SK-N-SH (cell line): ENCODE data around the gene GDE1. TPM values are rescaled to one million over a fixed set of nuclear protein-coding genes. Genes with fewer than 3 reads are reported as not detected.

ENCODE experiments used
- CTCF ChIA-PET: fragments of 300-600, 350-600 bp; formaldehyde crosslinking; extraction: SDS; loops from one replicate; lab custom pipeline; 2021; lab: Yijun Ruan, JAX
- POLR2A ChIA-PET: fragments of 350-600 bp; sonication (Branson Sonifier 250); formaldehyde crosslinking; extraction: SDS; loops from one replicate; lab custom pipeline; 2020; ENCODE audit warnings: antibody characterized with exemption, inconsistent platforms; lab: Yijun Ruan, JAX
- DNase-seq: peaks from one replicate; pipeline ENCODE4 v3.0.0; 2012
- H2AFZ ChIP-seq: fragments of 200-600 bp; sonication (generic); 2 replicates; pipeline ENCODE4 v1.8.1; 2016; ENCODE audit warnings: antibody characterized with exemption, mild to moderate bottlenecking, low read depth
- H3F3A ChIP-seq: fragments of 200-600 bp; sonication (generic); replicated peaks from 2 replicates; pipeline ENCODE3; 2016; ENCODE audit warnings: antibody characterized with exemption, mild to moderate bottlenecking; ENCODE audit not compliant: insufficient read depth
- H3K27ac ChIP-seq, 2 experiments: fragments of 200-500 bp in 1 of 2; fragments of 200-600 bp in 1 of 2; sonication (Bioruptor generic) in 1 of 2; sonication (generic), shearing (Covaris generic) in 1 of 2; 2 replicates each; pipeline versions ENCODE4 v1.5.1 to v1.6.1; 2014 to 2016; ENCODE audit warnings: low read depth in 2 of 2, inconsistent platforms in 1 of 2, low read length in 1 of 2, mild to moderate bottlenecking in 1 of 2, mixed read lengths in 1 of 2
- H3K27me3 ChIP-seq: fragments of 200-600 bp; sonication (generic), shearing (Covaris generic); 2 replicates; pipeline ENCODE4 v1.6.1; 2016; ENCODE audit warnings: mixed run types; ENCODE audit not compliant: insufficient read depth
- H3K36me3 ChIP-seq, 2 experiments: fragments of 200-500 bp in 1 of 2; fragments of 200-600 bp in 1 of 2; sonication (Bioruptor generic) in 1 of 2; sonication (generic) in 1 of 2; replicated peaks in 1 of 2; 2 replicates each; pipeline versions ENCODE3 to v1.5.1; 2014 to 2016; ENCODE audit warnings: low read length in 1 of 2, mild to moderate bottlenecking in 1 of 2; ENCODE audit not compliant: insufficient read depth in 2 of 2, control insufficient read depth in 1 of 2
- H3K4me1 ChIP-seq, 2 experiments: fragments of 200-500 bp in 1 of 2; fragments of 200-600 bp in 1 of 2; sonication (Bioruptor generic) in 1 of 2; sonication (generic), shearing (Covaris generic) in 1 of 2; 2 replicates each; pipeline versions ENCODE4 v1.5.1 to v1.6.1; 2014 to 2016; ENCODE audit warnings: low read depth in 1 of 2, low read length in 1 of 2, mixed run types in 1 of 2; ENCODE audit not compliant: insufficient read depth in 2 of 2, control insufficient read depth in 1 of 2
- H3K4me2 ChIP-seq: fragments of 200-600 bp; sonication (generic), shearing (Covaris generic); 2 replicates; pipeline ENCODE4 v1.6.1; 2017; ENCODE audit warnings: mixed run types
- H3K4me3 ChIP-seq, 2 experiments: fragments of 200-500 bp in 1 of 2; fragments of 200-600 bp in 1 of 2; sonication (Bioruptor generic) in 1 of 2; sonication (generic), shearing (Covaris generic) in 1 of 2; 2 replicates each; pipeline versions ENCODE4 v1.5.1 to v1.8.1; 2014 to 2016; ENCODE audit warnings: low read depth in 2 of 2, inconsistent platforms in 1 of 2, low read length in 1 of 2, mild to moderate bottlenecking in 1 of 2, mixed read lengths in 1 of 2, moderate library complexity in 1 of 2
- H3K79me2 ChIP-seq: fragments of 200-600 bp; sonication (generic); 2 replicates; pipeline ENCODE4 v1.8.1; 2017; ENCODE audit warnings: mild to moderate bottlenecking; ENCODE audit not compliant: insufficient read depth
- H3K9ac ChIP-seq: fragments of 200-600 bp; sonication (generic); 2 replicates; pipeline ENCODE4 v1.6.1; 2017; ENCODE audit warnings: mixed run types
- H3K9me2 ChIP-seq: fragments of 200-600 bp; sonication (generic); 2 replicates; pipeline ENCODE4 v1.6.1; 2017; ENCODE audit warnings: mixed run types
- H3K9me3 ChIP-seq: fragments of 200-600 bp; sonication (generic); 2 replicates; pipeline ENCODE4 v1.6.1; 2017; ENCODE audit warnings: mixed run types, mild to moderate bottlenecking, moderate library complexity
- H4K20me1 ChIP-seq: fragments of 200-600 bp; sonication (generic); 2 replicates; pipeline ENCODE4 v1.6.1; 2017; ENCODE audit warnings: mild to moderate bottlenecking, mixed run types; ENCODE audit not compliant: insufficient read depth
- CHD2 ChIP-seq: fragments of 150-350 bp; IDR thresholded peaks from 2 replicates; pipeline ENCODE4 v1.6.1; 2018; ENCODE audit warnings: low read length; ENCODE audit not compliant: partially characterized antibody
- CTCF ChIP-seq: fragments of 200-600 bp; sonication (generic); IDR thresholded peaks from 2 replicates; pipeline ENCODE4 v1.6.1; 2017; ENCODE audit warnings: antibody characterized with exemption, mild to moderate bottlenecking, moderate library complexity
- ELF1 ChIP-seq: IDR thresholded peaks from 2 replicates; pipeline ENCODE4 v1.4.0; 2012
- EP300 ChIP-seq, 2 experiments: IDR thresholded peaks; 2 replicates each; pipeline versions ENCODE4 v1.4.0 to v1.6.1; 2012; ENCODE audit warnings: borderline replicate concordance in 1 of 2, low read depth in 1 of 2, low read length in 1 of 2
- EZH2phosphoT487 ChIP-seq: fragments of 200-600 bp; sonication (generic); IDR thresholded peaks from 2 replicates; pipeline ENCODE4 v1.6.1; 2017; ENCODE audit warnings: low read depth, mixed run types, mild to moderate bottlenecking, antibody characterized with exemption, moderate library complexity, borderline replicate concordance
- FOXM1 ChIP-seq: IDR thresholded peaks from 2 replicates; pipeline ENCODE4 v1.4.0; 2012; ENCODE audit warnings: low read depth, mild to moderate bottlenecking
- GATA2 ChIP-seq: sonication (generic); formaldehyde crosslinking; IDR thresholded peaks from 2 replicates; pipeline ENCODE4 v1.5.0; 2020; ENCODE audit warnings: mild to moderate bottlenecking, missing genetic modification reagents
- MEF2A ChIP-seq: IDR thresholded peaks from 2 replicates; pipeline ENCODE4 v1.4.0; 2012; ENCODE audit warnings: low read depth, borderline replicate concordance
- MXI1 ChIP-seq: IDR thresholded peaks from 2 replicates; pipeline ENCODE4 v1.6.1; 2012; ENCODE audit warnings: mild to moderate bottlenecking, low read depth, low read length, improper control_type of control experiment
- NRF1 ChIP-seq: IDR thresholded peaks from 2 replicates; pipeline ENCODE4 v1.6.1; 2012; ENCODE audit warnings: low read depth, mild to moderate bottlenecking, low read length
- POLR2AphosphoS5 ChIP-seq: IDR thresholded peaks from 2 replicates; pipeline ENCODE4 v1.6.1; 2012; ENCODE audit warnings: low read depth, low read length
- RAD21 ChIP-seq: IDR thresholded peaks from 2 replicates; pipeline ENCODE4 v1.6.1; 2012; ENCODE audit warnings: mild to moderate bottlenecking, low read length
- RCOR1 ChIP-seq: fragments of 150-350 bp; IDR thresholded peaks from 2 replicates; pipeline ENCODE4 v1.6.1; 2017; ENCODE audit warnings: antibody characterized with exemption, low read length
- REST ChIP-seq: IDR thresholded peaks from 2 replicates; pipeline ENCODE4 v1.6.1; 2012; ENCODE audit warnings: mild to moderate bottlenecking, low read depth, low read length, moderate library complexity
- RFX5 ChIP-seq: IDR thresholded peaks from 2 replicates; pipeline ENCODE4 v1.6.1; 2012; ENCODE audit warnings: mild to moderate bottlenecking, improper control_type of control experiment, low read length
- RXRA ChIP-seq: IDR thresholded peaks from 2 replicates; pipeline ENCODE4 v1.4.0; 2012; ENCODE audit warnings: low read depth, mild to moderate bottlenecking, borderline replicate concordance
- TCF12 ChIP-seq: IDR thresholded peaks from 2 replicates; pipeline ENCODE4 v1.4.0; 2012
- TEAD4 ChIP-seq: IDR thresholded peaks from 2 replicates; pipeline ENCODE4 v1.4.0; 2012; ENCODE audit warnings: mild to moderate bottlenecking, borderline replicate concordance; ENCODE audit not compliant: insufficient read depth
- YY1 ChIP-seq: IDR thresholded peaks from 2 replicates; pipeline ENCODE4 v1.4.0; 2012; ENCODE audit warnings: low read depth, mild to moderate bottlenecking
- ZBTB33 ChIP-seq: IDR thresholded peaks from 2 replicates; pipeline ENCODE4 v1.4.0; 2012; ENCODE audit warnings: low read depth, borderline replicate concordance
- WGBS: methylation state at CpG from one replicate; pipeline ENCODE4 v1.1.6; 2017; ENCODE audit warnings: low lambda C conversion rate; 5-methylcytosine and 5-hydroxymethylcytosine counted together
- polyA plus RNA-seq, 3 experiments: library from polyadenylated mRNA; depleted of rRNA; stranded (reverse); fragments of >200 nt; gene quantifications; 2 replicates each; pipeline ENCODE4 v1.2.3, GENCODE V29; 2012
- TF ChIP-seq, protein P1 (sequence below): IDR thresholded peaks from 2 replicates; pipeline ENCODE4 v1.4.0; 2012; ENCODE audit warnings: low read depth, borderline replicate concordance
- TF ChIP-seq, protein P2 (sequence below): IDR thresholded peaks from 2 replicates; pipeline ENCODE4; 2012
- TF ChIP-seq, protein P3 (sequence below): IDR thresholded peaks from 2 replicates; pipeline ENCODE4 v1.4.0; 2012; ENCODE audit warnings: low read depth

Gene GDE1
- polyA plus RNA-seq, 1 of the 3 experiments (the other 2 are of a cell fraction): 37.0 TPM

DNA sequence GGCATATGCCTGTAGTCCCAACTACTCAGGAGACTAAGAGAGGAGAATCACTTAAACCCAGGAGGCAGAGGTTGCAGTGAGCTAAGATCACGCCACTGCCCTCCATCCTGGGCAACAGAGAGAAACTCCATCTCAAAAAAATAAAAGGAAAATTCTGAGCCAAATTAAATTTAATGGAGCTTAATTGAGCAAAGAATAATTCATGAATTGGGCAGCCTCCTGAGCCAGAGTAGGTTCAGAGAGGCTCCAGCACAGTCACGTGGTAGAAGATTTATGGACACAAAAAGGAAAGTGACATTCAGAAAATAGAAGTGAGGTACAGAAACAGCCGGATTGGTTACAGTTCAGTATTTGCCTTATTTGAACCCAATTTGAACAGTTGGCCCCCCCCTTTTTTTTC is 44.5 kb upstream of the GDE1 start (continued):
- TF ChIP-seq ZBTB33: no peak
- TF ChIP-seq MXI1: no peak
- TF ChIP-seq, protein P1, sequence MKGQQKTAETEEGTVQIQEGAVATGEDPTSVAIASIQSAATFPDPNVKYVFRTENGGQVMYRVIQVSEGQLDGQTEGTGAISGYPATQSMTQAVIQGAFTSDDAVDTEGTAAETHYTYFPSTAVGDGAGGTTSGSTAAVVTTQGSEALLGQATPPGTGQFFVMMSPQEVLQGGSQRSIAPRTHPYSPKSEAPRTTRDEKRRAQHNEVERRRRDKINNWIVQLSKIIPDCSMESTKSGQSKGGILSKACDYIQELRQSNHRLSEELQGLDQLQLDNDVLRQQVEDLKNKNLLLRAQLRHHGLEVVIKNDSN: no peak
- no peak for TF ChIP-seq TCF12
- TF ChIP-seq YY1: no peak
- no peak for TF ChIP-seq RXRA
- no peak for TF ChIP-seq POLR2AphosphoS5
- TF ChIP-seq NRF1: no peak

DNA sequence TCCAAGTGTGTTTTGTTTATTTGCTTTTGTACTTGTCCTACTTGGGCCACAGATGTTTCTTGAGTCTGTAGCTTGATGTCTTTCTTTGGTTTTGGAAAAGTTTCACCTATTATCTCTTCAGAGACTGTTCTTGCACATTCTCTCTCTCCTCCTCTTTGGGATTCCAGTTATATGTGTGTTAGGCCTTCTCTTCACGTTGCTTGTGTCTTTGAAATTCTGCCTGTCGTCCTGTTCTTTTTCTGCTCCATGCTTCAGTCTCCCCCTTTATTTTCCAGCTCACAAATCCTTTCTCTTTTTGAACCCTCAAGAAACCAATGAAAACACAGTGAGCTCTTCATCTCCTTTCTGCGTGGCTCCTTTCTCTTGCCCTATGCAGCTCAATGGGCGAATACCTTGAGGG is 41.5 kb upstream of the GDE1 start:
- POLR2A ChIA-PET: interaction anchor here (1.3 kb wide), 1 partner anchor 8 kb away, joined by 3 read pairs; the partner anchor contains the start of gene VPS35L

More for the DNA sequence above, 41.5 kb upstream of the GDE1 start:
- Histone ChIP-seq H3K4me2 (no peak overlapping the region), H3F3A (no peaks in the 10 kb centered on the region)
- TF ChIP-seq, protein P2, sequence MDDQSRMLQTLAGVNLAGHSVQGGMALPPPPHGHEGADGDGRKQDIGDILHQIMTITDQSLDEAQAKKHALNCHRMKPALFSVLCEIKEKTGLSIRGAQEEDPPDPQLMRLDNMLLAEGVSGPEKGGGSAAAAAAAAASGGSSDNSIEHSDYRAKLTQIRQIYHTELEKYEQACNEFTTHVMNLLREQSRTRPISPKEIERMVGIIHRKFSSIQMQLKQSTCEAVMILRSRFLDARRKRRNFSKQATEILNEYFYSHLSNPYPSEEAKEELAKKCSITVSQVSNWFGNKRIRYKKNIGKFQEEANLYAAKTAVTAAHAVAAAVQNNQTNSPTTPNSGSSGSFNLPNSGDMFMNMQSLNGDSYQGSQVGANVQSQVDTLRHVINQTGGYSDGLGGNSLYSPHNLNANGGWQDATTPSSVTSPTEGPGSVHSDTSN: no peak
- TF ChIP-seq NRF1: no peak
- TF ChIP-seq REST: no peak
- no peak for TF ChIP-seq EP300 (IDR thresholded peaks at IDR 0.05; ENCODE audit: borderline replicate concordance in 1 of 2, low read depth in 1 of 2, low read length in 1 of 2)
- no peak for TF ChIP-seq EZH2phosphoT487
- TF ChIP-seq POLR2AphosphoS5: no peak
- TF ChIP-seq RAD21: no peak
- no peak for TF ChIP-seq MEF2A
- no peak for TF ChIP-seq ELF1
- TF ChIP-seq TEAD4: no peak
- TF ChIP-seq FOXM1: no peak
- TF ChIP-seq CTCF: no peak
- no peak for TF ChIP-seq RCOR1
- TF ChIP-seq GATA2 (CRISPR knock-in tag): no peak
- TF ChIP-seq, protein P3, sequence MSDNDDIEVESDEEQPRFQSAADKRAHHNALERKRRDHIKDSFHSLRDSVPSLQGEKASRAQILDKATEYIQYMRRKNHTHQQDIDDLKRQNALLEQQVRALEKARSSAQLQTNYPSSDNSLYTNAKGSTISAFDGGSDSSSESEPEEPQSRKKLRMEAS: no peak
- no peak for TF ChIP-seq RFX5
- no peak for TF ChIP-seq CHD2
- TF ChIP-seq, all 33 proteins: peak for 0
- Histone ChIP-seq H3K9me3 (no peaks in the 10 kb centered on the region), H3K36me3 (peaks cover 12 to 37% of the 10 kb centered on the region in 2 experiments), H3K4me1 (no peaks in the 10 kb centered on the region), H3K9ac (no peak overlapping the region), H3K79me2 (peaks cover 38% of the 10 kb centered on the region), H3K9me2 (no peaks in the 10 kb centered on the region), H3K4me3 (no peak overlapping the region), H3K27ac (no peak overlapping the region), H3K27me3 (no peaks in the 10 kb centered on the region), H2AFZ (no peak overlapping the region), H4K20me1 (no peaks in the 10 kb centered on the region)
- 96% methylated on average over 4 of the region's 4 CpGs for WGBS
- CTCF ChIA-PET: interaction anchor here (1.1 to 2.1 kb wide), 3 partner anchors 20 to 344 kb away, joined by 4 to 7 read pairs (median 6); partner anchors contain the start of gene GPRC5B
- DNase-seq: no peak
